Activated T-cell treated with anti-CD3 and anti-CD28 coated beads for 1 hour (primary cell): ENCODE results near the gene CSPG5.
A peak's percentile ranks its signal among the peaks of the same experiment; 100 is the strongest.

Experiments
- DNase-seq: peaks from one replicate; pipeline ENCODE4 v3.0.0-alpha.2; 2020; ENCODE audit warnings: low read depth

CSPG5 gene

GRCh38 chr3:47588053-47588452 is 9.4 kb upstream of the CSPG5 start:
- DNase-seq, result no peak

GRCh38 chr3:47586746-47587145 is 8.1 kb upstream of the CSPG5 start:
- no peak for DNase-seq

- DNase-seq, result no peak
Measured at GRCh38 chr3:47583320-47584075, 4.8 kb upstream of the CSPG5 start.

DNA sequence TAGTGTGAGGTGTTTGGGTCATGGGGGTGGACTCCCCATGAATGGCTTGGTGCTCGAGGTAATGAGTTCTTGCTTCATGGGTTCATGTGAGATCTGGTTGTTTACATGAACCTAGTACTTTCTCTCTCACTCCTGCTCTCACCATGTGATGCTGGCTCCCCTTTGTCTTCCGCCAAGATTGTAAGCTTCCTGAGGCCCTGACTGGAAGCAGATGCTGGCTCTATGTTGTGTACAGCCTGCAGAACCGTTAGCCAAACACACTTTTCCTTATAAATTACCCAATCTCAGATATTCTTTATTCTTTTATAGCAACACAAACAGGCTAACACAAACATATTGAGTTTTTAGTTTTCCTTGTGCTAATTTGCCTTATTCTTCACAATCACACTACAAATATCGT is 3.2 kb upstream of the CSPG5 start:
- DNase-seq, result no peak

DNA sequence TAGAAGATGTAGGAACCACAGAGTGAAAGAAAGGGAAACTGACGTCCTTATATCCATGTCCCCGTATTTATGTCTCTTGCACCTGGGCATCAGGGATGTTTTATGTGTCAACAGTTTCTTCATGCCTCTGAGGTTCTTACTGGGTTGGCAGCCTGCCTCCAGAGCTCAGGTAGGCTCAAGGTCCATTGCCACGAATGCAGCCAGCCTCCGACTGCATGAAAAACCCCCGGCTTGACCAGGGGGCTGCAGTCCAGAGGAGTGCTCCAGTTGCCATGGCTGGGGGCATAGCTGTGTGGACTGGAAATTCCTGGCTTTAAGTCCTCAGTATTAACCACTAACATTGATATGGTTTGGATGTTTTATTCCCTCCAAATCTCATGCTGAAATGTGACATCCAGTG is 2.8 kb upstream of the CSPG5 start:
- no peak for DNase-seq

DNA sequence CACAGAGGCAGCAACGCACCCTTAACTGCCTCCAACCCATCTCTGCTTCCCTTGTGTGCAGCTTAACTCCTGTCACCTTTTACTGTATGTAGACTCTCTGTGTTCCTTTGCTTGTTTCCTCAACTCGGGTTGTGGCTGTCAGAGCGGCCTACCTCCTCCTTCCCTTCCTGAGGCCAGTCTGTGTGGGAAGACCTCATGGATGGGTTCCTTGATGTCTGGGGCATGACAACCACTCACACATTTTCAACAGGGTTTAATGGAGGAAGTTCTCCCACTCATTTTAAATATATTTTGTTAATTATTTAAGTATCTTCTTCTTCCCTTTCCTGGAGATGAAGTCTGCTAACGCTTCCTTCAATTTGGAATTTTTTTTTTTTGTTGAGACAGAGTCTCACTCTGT is 1.8 kb upstream of the CSPG5 start:
- DNase-seq, result no peak

- DNase-seq, result no peak
Measured at GRCh38 chr3:47579875-47580274, 1.2 kb upstream of the CSPG5 start.

- peak; percentile 23 for DNase-seq
Measured at GRCh38 chr3:47578119-47578632, 489 bp downstream of the CSPG5 start.

DNA sequence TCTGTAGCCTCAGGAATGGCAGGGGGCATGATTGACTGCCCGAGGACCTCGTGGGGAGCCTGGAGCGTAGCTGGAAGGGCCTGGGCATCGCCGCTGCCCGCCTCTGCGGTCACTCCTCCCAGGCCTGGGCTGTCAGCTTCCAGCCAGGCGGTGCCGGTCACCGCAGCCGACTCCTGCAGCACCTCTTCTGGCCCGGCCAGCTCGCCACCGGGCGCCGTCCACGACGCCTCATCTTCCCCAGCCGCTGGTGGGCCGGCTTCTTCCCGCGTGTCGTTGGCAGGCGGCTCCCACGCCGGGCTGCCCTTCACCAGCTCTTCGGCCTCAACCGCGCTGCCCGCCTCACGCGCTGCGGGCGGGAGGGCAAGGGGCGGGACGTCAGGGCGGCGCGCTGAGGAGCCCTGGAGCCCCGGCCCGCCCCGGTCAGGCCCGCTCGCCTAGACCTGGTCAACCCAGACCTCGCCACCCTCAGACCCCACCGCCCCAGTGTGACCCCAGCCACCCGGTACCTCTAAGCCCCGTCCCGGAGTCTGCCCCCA is 1.0 kb downstream of the CSPG5 start:
- no peak for DNase-seq

GRCh38 chr3:47573190-47574172 is 5.2 kb downstream of the CSPG5 start:
- DNase-seq, result no peak

DNA sequence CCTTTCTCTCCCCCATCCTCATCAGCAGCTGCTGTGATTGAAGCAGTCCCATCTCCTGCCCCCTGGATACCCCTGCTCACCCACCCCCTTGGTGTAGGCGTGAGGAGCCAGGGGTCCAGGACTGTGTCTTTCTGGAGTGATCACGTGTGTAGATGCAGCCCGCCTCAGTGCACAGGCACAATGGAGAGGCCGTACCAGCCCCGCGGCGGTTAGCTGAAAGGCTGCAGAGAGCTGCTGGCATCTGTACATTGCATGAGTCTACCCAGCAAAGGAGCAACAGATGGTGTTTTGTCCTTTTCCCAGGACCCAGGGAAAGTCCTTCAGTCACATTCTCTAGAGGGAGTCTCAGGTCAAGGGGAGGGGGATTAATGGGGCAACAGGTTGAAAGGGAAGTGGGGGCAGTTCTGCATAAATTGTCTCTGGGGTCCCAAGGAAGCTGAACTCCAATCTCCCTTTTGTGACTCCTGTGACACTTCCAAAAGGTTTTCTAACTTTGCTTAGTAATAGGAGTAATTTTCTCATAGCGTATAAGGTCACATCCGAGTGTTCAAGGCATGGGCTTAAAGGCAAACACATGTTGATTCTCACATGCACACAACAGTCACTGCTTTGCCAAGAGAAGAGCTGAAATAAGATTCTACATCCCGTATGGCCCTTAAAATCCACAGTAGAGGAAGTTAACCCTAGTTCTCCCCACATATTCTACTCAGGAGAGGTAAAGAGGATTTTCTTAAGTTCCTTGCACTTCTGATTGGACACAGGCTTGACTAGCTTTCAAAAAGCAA is 7.1 kb downstream of the CSPG5 start:
- no peak for DNase-seq

- no peak for DNase-seq
Measured at GRCh38 chr3:47568901-47569300, 9.8 kb downstream of the CSPG5 start.

DNA sequence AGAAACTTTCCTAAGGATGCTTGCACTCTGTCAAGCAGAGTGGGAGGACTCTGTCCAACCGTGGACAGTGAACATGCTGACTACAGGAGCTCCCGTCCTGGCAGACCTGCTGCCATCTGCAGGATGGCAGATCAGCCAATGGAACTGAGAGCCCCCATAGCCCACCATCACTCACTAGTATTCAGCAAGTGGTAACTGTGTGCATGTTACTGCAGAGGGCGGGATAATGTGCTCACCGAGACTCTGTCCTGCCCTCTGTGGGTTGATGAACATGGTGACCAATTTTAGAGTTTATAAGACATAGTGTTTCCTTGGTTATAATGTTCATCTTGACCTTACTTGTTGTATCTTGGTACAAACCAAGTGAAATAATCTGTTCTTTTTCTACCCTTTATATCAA is 11.5 kb downstream of the CSPG5 start:
- DNase-seq, result no peak

DNA sequence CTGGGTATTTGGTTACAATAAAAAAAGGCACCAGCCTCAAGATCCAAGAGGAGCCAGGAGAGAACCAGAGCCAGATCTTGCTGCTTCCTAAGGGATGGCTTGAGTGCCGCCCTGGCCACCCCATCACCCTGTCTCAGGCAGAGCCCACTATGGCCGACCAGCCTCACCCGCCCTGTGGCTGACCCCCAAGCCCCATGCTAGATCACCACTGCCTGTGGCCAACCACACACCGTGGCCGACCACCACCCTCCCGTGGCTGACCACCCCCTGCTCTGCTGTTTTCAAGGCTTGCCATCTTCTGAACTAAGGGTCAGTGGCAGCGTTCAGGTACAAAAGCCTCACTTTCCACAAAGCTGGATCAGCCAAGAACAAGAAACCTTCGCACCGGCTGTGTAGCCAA is 12.0 kb downstream of the CSPG5 start:
- DNase-seq, result no peak

DNA sequence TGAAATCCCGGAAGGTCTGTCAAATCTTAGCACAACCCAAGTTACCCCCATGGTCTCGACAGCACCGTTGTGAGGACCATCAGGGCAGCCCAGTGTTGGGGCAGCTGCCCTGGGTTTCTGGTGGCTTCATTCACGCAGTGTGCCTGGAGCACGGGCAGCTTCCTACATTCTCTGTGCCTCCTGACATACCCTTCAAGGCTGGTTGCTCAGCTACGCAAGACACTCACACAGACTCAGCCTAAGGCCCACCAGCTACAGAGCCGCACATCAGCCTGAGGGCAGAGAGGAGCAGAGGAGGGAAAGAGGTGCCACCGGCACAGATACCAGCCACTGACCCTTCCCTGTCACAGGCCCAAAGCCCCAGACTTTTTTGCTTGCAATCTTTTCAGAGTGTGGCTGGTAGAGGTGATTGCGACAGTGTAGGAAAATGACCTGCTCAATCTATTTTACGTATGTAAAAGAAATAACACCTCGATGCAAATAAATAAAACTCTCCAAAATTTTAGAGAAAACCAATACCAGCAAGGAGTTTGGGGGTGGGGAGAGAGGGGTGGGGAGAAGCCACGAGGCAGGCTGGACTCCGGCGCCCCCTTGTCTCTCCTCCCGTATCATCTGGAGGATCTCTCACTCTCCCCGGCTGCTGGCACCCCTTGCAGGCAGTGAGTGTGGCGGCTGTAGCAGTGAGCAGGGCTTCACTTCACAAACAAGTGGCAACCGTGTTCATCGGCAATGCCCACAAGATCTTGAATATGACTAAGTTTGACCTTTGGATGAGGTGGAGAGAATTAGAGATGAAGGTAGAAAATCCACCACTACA is 12.7 kb downstream of the CSPG5 start:
- no peak for DNase-seq

DNA sequence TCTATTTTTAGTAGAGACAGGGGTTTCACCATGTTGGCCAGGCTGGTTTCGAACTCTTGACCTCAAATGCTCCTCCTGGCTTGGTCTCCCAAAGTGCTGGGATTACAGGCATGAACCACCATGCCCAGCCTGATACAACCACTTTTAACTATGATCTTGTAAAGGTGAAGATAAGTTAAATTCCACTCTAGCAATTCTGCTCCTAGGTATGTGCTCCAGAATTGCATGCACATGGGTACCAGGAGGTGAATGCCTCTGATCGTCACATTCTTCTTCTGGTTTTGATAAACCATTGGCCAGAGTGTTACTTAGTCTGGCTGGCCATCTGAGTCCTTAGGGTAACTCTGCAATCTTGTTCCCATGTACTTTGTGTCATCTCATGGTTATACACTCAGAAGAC is 22.3 kb downstream of the CSPG5 start:
- DNase-seq, result no peak

GRCh38 chr3:47554335-47554734 is 24.3 kb downstream of the CSPG5 start:
- DNase-seq, result no peak

DNA sequence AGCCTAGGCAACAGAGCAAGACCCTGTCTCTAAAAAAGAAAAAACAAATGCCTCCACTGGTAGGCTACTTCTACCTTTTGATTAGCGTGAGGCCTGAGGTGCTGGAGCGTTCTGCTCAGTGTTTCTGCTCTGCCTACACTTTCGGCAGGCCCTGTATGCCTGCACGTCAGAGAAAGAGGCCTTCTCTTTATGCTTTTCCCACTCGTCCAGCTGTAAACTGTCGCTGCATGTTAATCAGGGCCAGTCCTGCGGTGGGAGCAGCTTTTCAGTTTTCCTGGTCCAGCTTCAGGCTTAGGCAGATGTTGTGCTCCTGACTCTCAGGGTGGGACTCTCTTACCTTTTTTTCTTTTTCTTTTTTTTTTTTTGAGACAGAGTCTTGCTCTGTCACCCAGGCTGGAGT is 25.3 kb downstream of the CSPG5 start:
- DNase-seq, result no peak

GRCh38 chr3:47542471-47543173 is 36.0 kb downstream of the CSPG5 start:
- DNase-seq, result no peak

DNA sequence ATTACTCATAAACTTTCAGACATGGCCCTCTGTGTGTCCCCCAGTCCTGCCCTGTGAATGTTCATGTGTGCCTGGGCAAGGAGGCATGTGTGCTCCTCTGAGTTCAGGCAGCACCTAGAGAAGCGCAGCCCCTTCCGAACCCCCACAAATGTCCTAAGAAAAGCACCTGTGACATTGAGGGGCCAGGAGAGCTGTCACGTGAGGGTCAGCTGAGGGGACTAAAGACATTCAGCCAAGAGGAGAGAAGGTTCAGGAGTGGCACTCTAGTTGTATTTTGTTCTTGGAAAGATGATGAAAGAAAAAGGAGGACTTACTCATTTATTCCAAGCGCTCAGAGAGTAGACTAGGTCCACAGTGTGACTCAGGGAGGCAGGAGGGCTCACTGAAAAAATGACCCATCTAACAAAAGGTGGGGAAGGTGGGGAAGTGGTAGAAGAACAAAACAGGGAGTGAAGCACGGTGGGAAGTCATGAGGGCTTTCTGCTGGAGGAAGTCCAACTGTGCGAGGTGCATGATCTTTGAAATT is 37.0 kb downstream of the CSPG5 start:
- no peak for DNase-seq
